ENCODE data around the gene KCNE5. TPM values are rescaled to one million over a fixed set of nuclear protein-coding genes. Genes with fewer than 3 reads are reported as not detected.

The KCNE5 gene
- total RNA-seq, 4 donors from 2014 or later = 0.27 to 2.3 (median 1.2) TPM

GRCh38 chrX:109623997-109624396, 975 bp downstream of the KCNE5 start:
- no peak overlapping the region for H3K27ac ChIP-seq

GRCh38 chrX:109622270-109622669, 2.7 kb downstream of the KCNE5 start:
- intact Hi-C loops (cut with DNase I; ENCODE audit: low total_unique reads) = no loop called here
- TF ChIP-seq POLR2A (IDR thresholded peaks at IDR 0.05) = no peak
- TF ChIP-seq CTCF (IDR thresholded peaks at IDR 0.05 in 4 of 5, conservative IDR thresholded peaks at IDR 0.05 in 1 of 5) = no peak
- Histone ChIP-seq H3K4me1 (no peaks in the 10 kb centered on the region), H3K27me3 (peaks cover 0 to 2% (median 0%) of the 10 kb centered on the region in 3 donors), H3K9me3 (no peaks in the 10 kb centered on the region), H3K36me3 (no peaks in the 10 kb centered on the region), H3K4me3 (no peak overlapping the region), H3K27ac (no peak overlapping the region)
- ATAC-seq (no peak), DNase-seq (no peak)
- in situ Hi-C loops (cut with MboI; ENCODE audit: low sequenced_read_pairs in 4 of 4) = no loop called here

More at GRCh38 chrX:109623997-109624396, 975 bp downstream of the KCNE5 start:
- no peak overlapping the region for H3K4me3 ChIP-seq
- in situ Hi-C loops (cut with MboI; ENCODE audit: low sequenced_read_pairs in 4 of 4) = no loop called here
- no peaks in the 10 kb centered on the region for H3K36me3 ChIP-seq
- H3K9me3 ChIP-seq = no peaks in the 10 kb centered on the region
- H3K27me3 ChIP-seq = no peaks in the 10 kb centered on the region
- ATAC-seq (no peak), DNase-seq (no peak)
- intact Hi-C loops (cut with DNase I; ENCODE audit: low total_unique reads) = no loop called here
- H3K4me1 ChIP-seq = no peaks in the 10 kb centered on the region
- TF ChIP-seq CTCF (IDR thresholded peaks at IDR 0.05 in 4 of 5, conservative IDR thresholded peaks at IDR 0.05 in 1 of 5) = no peak

- no peak for TF ChIP-seq POLR2A (IDR thresholded peaks at IDR 0.05)
- no peak for TF ChIP-seq CTCF (IDR thresholded peaks at IDR 0.05 in 4 of 5, conservative IDR thresholded peaks at IDR 0.05 in 1 of 5)
- no peak for DNase-seq
- Histone ChIP-seq H3K36me3 (no peaks in the 10 kb centered on the region), H3K4me1 (no peaks in the 10 kb centered on the region), H3K27me3 (peaks cover 0 to 2% (median 0%) of the 10 kb centered on the region in 3 donors), H3K4me3 (no peak overlapping the region), H3K27ac (no peak overlapping the region), H3K9me3 (no peaks in the 10 kb centered on the region)
- in situ Hi-C loops (cut with MboI; ENCODE audit: low sequenced_read_pairs in 4 of 4) = no loop called here
- intact Hi-C loops (cut with DNase I; ENCODE audit: low total_unique reads) = no loop called here
- ATAC-seq = no peak
Measured at GRCh38 chrX:109619771-109620170, 5.2 kb downstream of the KCNE5 start.

GRCh38 chrX:109614951-109615350, 10.0 kb downstream of the KCNE5 start:
- in situ Hi-C loops (cut with MboI; ENCODE audit: low sequenced_read_pairs in 4 of 4) = no loop called here
- TF ChIP-seq CTCF (IDR thresholded peaks at IDR 0.05 in 4 of 5, conservative IDR thresholded peaks at IDR 0.05 in 1 of 5) (no peak), POLR2A (IDR thresholded peaks at IDR 0.05) (no peak)

GRCh38 chrX:109601486-109601885, 23.5 kb downstream of the KCNE5 start:
- H3K36me3 ChIP-seq = no peaks in the 10 kb centered on the region
- H3K4me1 ChIP-seq = no peaks in the 10 kb centered on the region
- in situ Hi-C loops (cut with MboI; ENCODE audit: low sequenced_read_pairs in 4 of 4) = no loop called here
- no peak for TF ChIP-seq POLR2A (IDR thresholded peaks at IDR 0.05)
- TF ChIP-seq CTCF (IDR thresholded peaks at IDR 0.05 in 4 of 5, conservative IDR thresholded peaks at IDR 0.05 in 1 of 5) = no peak
- H3K9me3 ChIP-seq = no peaks in the 10 kb centered on the region
- peaks cover 0 to 13% (median 0%) of the 10 kb centered on the region in 3 donors for H3K27me3 ChIP-seq
- ATAC-seq (no peak), DNase-seq (no peak)
- intact Hi-C loops (cut with DNase I; ENCODE audit: low total_unique reads) = loop anchor here (10.0 kb wide), 1 partner anchor 1387 kb away; no protein-coding TSS in a partner anchor
- H3K4me3 ChIP-seq = no peak overlapping the region
- H3K27ac ChIP-seq = no peak overlapping the region

More at GRCh38 chrX:109614951-109615350, 10.0 kb downstream of the KCNE5 start:
- Histone ChIP-seq H3K27ac (no peak overlapping the region), H3K9me3 (no peaks in the 10 kb centered on the region), H3K27me3 (peaks cover 0 to 2% (median 0%) of the 10 kb centered on the region in 3 donors), H3K4me3 (no peak overlapping the region), H3K36me3 (no peaks in the 10 kb centered on the region), H3K4me1 (no peaks in the 10 kb centered on the region)
- ATAC-seq = no peak
- intact Hi-C loops (cut with DNase I; ENCODE audit: low total_unique reads) = no loop called here
- DNase-seq = no peak

Measured in gastrocnemius medialis (tissue), 4 donors.